ENCODE data around the gene UBL3. TPM values are rescaled to one million over a fixed set of nuclear protein-coding genes. Genes with fewer than 3 reads are reported as not detected.

The UBL3 gene
- total RNA-seq, 1 experiment from 2014 or later: 11.1 TPM

- no peak for TF ChIP-seq POLR2AphosphoS5 (IDR thresholded peaks at IDR 0.05; ENCODE audit: low read depth, low read length)
Measured at GRCh38 chr13:29847501-29847983, 2.9 kb downstream of the UBL3 start (continued).

DNA sequence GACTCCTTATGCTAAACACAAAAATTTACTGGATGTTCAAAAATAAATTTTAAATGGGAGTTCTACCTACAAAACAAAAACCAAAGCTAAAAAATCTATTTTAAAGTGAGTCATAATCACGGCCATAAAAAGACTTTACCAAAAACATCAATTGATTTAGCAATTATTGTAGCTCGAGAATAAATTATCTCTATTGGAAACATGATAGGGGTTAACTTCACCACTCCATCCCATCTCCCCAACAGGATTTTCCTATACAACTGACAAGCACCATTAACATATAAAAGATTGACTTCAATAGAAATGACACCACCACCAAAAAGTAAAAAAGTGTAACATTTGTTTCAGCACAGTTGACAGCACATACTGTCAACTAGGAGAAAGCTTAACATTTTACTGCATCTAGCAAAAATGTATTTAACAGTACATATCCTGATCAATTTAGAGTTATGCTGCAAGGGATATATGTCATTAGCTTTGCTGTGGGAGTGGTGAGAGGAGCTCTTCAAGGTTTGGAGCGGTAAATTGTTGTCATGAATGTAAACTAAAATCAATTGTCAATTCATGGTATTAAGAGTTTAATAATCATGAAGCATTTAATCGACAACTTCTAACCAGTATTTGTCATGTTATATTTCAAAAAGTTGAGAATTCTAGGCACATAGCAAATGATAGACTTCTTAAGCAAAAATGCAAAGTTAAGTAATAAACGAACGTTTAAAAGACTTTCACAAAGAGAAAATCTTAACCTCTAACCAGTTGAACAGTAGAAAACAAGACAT lies 3.8 kb downstream of the UBL3 start:
- no peaks in the 10 kb centered on the region for H3K9me3 ChIP-seq (ENCODE audit: control insufficient read depth, insufficient read depth, low read depth, low read length)
- no peak for DNase-seq (ENCODE audit: low read depth, low spot score)
- H3K36me3 ChIP-seq (ENCODE audit: control insufficient read depth, insufficient read depth, low read length): peaks cover 2% of the 10 kb centered on the region; the same call in 1 of the 2 replicates
- no peaks in the 10 kb centered on the region for H3K27me3 ChIP-seq (ENCODE audit: control insufficient read depth, insufficient read depth, low read length)
- ChIA-PET POLR2A (no interaction called here), CTCF (interaction anchor here (0.6 to 2.3 kb wide), 2 partner anchors 76 to 159 kb away, joined by 6 to 10 read pairs; no protein-coding TSS in a partner anchor)
- BruUV-seq (replicated peaks): no TSS peak
- H3K4me1 ChIP-seq (ENCODE audit: control insufficient read depth, insufficient read depth, low read length): peaks cover 14% of the 10 kb centered on the region; the same call in 1 of the 2 replicates
- TF ChIP-seq TCF7L2 (IDR thresholded peaks at IDR 0.05; ENCODE audit: low read depth, low read length): no peak
- TF ChIP-seq, protein P1, sequence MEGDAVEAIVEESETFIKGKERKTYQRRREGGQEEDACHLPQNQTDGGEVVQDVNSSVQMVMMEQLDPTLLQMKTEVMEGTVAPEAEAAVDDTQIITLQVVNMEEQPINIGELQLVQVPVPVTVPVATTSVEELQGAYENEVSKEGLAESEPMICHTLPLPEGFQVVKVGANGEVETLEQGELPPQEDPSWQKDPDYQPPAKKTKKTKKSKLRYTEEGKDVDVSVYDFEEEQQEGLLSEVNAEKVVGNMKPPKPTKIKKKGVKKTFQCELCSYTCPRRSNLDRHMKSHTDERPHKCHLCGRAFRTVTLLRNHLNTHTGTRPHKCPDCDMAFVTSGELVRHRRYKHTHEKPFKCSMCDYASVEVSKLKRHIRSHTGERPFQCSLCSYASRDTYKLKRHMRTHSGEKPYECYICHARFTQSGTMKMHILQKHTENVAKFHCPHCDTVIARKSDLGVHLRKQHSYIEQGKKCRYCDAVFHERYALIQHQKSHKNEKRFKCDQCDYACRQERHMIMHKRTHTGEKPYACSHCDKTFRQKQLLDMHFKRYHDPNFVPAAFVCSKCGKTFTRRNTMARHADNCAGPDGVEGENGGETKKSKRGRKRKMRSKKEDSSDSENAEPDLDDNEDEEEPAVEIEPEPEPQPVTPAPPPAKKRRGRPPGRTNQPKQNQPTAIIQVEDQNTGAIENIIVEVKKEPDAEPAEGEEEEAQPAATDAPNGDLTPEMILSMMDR (IDR thresholded peaks at IDR 0.05): no peak
- TF ChIP-seq, protein P2, sequence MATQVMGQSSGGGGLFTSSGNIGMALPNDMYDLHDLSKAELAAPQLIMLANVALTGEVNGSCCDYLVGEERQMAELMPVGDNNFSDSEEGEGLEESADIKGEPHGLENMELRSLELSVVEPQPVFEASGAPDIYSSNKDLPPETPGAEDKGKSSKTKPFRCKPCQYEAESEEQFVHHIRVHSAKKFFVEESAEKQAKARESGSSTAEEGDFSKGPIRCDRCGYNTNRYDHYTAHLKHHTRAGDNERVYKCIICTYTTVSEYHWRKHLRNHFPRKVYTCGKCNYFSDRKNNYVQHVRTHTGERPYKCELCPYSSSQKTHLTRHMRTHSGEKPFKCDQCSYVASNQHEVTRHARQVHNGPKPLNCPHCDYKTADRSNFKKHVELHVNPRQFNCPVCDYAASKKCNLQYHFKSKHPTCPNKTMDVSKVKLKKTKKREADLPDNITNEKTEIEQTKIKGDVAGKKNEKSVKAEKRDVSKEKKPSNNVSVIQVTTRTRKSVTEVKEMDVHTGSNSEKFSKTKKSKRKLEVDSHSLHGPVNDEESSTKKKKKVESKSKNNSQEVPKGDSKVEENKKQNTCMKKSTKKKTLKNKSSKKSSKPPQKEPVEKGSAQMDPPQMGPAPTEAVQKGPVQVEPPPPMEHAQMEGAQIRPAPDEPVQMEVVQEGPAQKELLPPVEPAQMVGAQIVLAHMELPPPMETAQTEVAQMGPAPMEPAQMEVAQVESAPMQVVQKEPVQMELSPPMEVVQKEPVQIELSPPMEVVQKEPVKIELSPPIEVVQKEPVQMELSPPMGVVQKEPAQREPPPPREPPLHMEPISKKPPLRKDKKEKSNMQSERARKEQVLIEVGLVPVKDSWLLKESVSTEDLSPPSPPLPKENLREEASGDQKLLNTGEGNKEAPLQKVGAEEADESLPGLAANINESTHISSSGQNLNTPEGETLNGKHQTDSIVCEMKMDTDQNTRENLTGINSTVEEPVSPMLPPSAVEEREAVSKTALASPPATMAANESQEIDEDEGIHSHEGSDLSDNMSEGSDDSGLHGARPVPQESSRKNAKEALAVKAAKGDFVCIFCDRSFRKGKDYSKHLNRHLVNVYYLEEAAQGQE (IDR thresholded peaks at IDR 0.05; ENCODE audit: insufficient read depth in 1 of 2, low read depth in 2 of 2, low read length in 1 of 2): no peak
- TF ChIP-seq POLR2AphosphoS5 (IDR thresholded peaks at IDR 0.05; ENCODE audit: low read depth, low read length): no peak
- TF ChIP-seq SIN3A (IDR thresholded peaks at IDR 0.05; ENCODE audit: borderline replicate concordance, insufficient read depth, low read depth, low read length): no peak
- intact Hi-C loops (cut with micrococcal nuclease; ENCODE audit: unreplicated experiment) (loop anchor here (2.0 kb wide), 2 partner anchors 68 to 266 kb away; no protein-coding TSS in a partner anchor), in situ Hi-C loops (cut with HindIII; ENCODE audit: low pct_unique_long_range_greater_than_20kb, low sequenced_read_pairs) (no loop called here)
- ATAC-seq: no peak
- peak overlapping the region; percentile 74 to 87; a peak in 3 of 4 replicates for H3K4me3 ChIP-seq (ENCODE audit: low read depth in 2 of 2, low read length in 2 of 2)
- H3K27ac ChIP-seq (ENCODE audit: low read length): peak overlapping the region; percentile 80

- intact Hi-C loops (cut with micrococcal nuclease; ENCODE audit: unreplicated experiment): loop anchor here (2.0 kb wide), 2 partner anchors 67 to 267 kb away; no protein-coding TSS in a partner anchor
- Histone ChIP-seq H3K27ac (ENCODE audit: low read length) (no peak overlapping the region; the same call in 1 of the 2 replicates), H3K4me3 (ENCODE audit: low read depth in 2 of 2, low read length in 2 of 2) (no peak overlapping the region), H3K4me1 (ENCODE audit: control insufficient read depth, insufficient read depth, low read length) (peaks cover 14% of the 10 kb centered on the region; the same call in 1 of the 2 replicates), H3K27me3 (ENCODE audit: control insufficient read depth, insufficient read depth, low read length) (no peaks in the 10 kb centered on the region), H3K36me3 (ENCODE audit: control insufficient read depth, insufficient read depth, low read length) (peaks cover 2% of the 10 kb centered on the region; the same call in 1 of the 2 replicates), H3K9me3 (ENCODE audit: control insufficient read depth, insufficient read depth, low read depth, low read length) (no peaks in the 10 kb centered on the region)
- CTCF ChIA-PET: interaction anchor here (0.6 kb wide), 1 partner anchor 436 kb away, joined by 3 read pairs; no protein-coding TSS in a partner anchor
- ATAC-seq (no peak), DNase-seq (ENCODE audit: low read depth, low spot score) (no peak)
- TF ChIP-seq, protein P1 (IDR thresholded peaks at IDR 0.05): peak; percentile 28; the same call in 1 of the 2 replicates
- no peak for TF ChIP-seq POLR2AphosphoS5 (IDR thresholded peaks at IDR 0.05; ENCODE audit: low read depth, low read length)
- in situ Hi-C loops (cut with HindIII; ENCODE audit: low pct_unique_long_range_greater_than_20kb, low sequenced_read_pairs): no loop called here
- no TSS peak for BruUV-seq (replicated peaks)
- POLR2A ChIA-PET: interaction anchor here (0.6 kb wide), 1 partner anchor 616 kb away, joined by 4 read pairs; no protein-coding TSS in a partner anchor
Measured at GRCh38 chr13:29845440-29846056, 4.9 kb downstream of the UBL3 start.
